HepG2 (cell line): ENCODE data around the gene KIF5B. TPM values are rescaled to one million over a fixed set of nuclear protein-coding genes. Genes with fewer than 3 reads are reported as not detected.
A peak's percentile ranks its signal among the peaks of the same experiment; 100 is the strongest.

Experiments
- ATAC-seq: fragments of 200-7000 bp; cut with Tn5 transposase; 3 replicates; pipeline ENCODE4 v1.9.1; 2020; ENCODE audit warnings: mild to moderate bottlenecking, moderate library complexity
- Bru-seq: library from RNA; stranded (reverse); fragments of 400-500 nt; gene quantifications from one replicate; lab custom pipeline; 2021; lab: Mats Ljungman, UMichigan
- BruChase-seq, 2 experiments: library from RNA; stranded (reverse); fragments of 400-500 nt; gene quantifications; one replicate each; lab custom pipeline; 2021; lab: Mats Ljungman, UMichigan
- BruUV-seq: library from RNA; stranded (reverse); fragments of 400-500 nt; replicated peaks from 2 replicates; lab custom pipeline; 2021; lab: Mats Ljungman, UMichigan
- CTCF ChIA-PET: fragments of 300-600 bp; formaldehyde crosslinking; extraction: SDS; loops from one replicate; lab custom pipeline; 2021; ENCODE audit warnings: low total read pairs, inconsistent platforms, low intra/inter-chr PET ratio; lab: Yijun Ruan, JAX
- POLR2A ChIA-PET: fragments of 350-600 bp; sonication (Branson Sonifier 250); formaldehyde crosslinking; loops from one replicate; lab custom pipeline; 2020; ENCODE audit warnings: antibody characterized with exemption, inconsistent platforms; lab: Yijun Ruan, JAX
- DNase-seq: peaks from one replicate; pipeline ENCODE4 v3.0.0-alpha.2; 2015; ENCODE audit warnings: low spot score
- FAIRE-seq: peaks from 3 replicates; lab custom pipeline; 2011; peaks lifted over from hg19 to GRCh38; lab: Jason Lieb, UNC
- H2AFZ ChIP-seq: one replicate; pipeline ENCODE4 v1.6.1; 2011; ENCODE audit warnings: low read length, inconsistent platforms
- H3K27ac ChIP-seq: fragments of 300-600 bp; 3 replicates; pipeline ENCODE4 v1.8.0; 2011; ENCODE audit warnings: mixed run types, mild to moderate bottlenecking, mixed read lengths, low read length, inconsistent platforms; ENCODE audit not compliant: insufficient read depth; ENCODE audit errors: extremely low read length
- H3K27me3 ChIP-seq, 2 experiments: fragments of 200-600 bp in 1 of 2; 2 replicates in 1 of 2; 3 replicates in 1 of 2; pipeline versions ENCODE4 v1.6.0 to v1.8.0; 2011; ENCODE audit warnings: low read length in 2 of 2, mild to moderate bottlenecking in 2 of 2, moderate library complexity in 2 of 2, inconsistent platforms in 1 of 2; ENCODE audit not compliant: insufficient read depth in 2 of 2, control insufficient read depth in 1 of 2
- H3K36me3 ChIP-seq, 2 experiments: fragments of 200-600 bp in 1 of 2; replicated peaks in 1 of 2; 2 replicates in 1 of 2; 3 replicates in 1 of 2; pipeline versions ENCODE4 v1.5.1 to v1.8.0; 2011; ENCODE audit warnings: low read length in 2 of 2, inconsistent platforms in 1 of 2; ENCODE audit not compliant: insufficient read depth in 2 of 2, control insufficient read depth in 1 of 2
- H3K4me1 ChIP-seq: 2 replicates; pipeline ENCODE4 v1.5.1; 2012; ENCODE audit warnings: low read length, inconsistent platforms; ENCODE audit not compliant: insufficient read depth
- H3K4me2 ChIP-seq: 2 replicates; pipeline ENCODE4 v1.6.0; 2011; ENCODE audit warnings: low read depth, low read length, inconsistent platforms
- H3K4me3 ChIP-seq, 3 experiments: fragments of 200-600 bp in 1 of 3; sonication (generic), shearing (Covaris generic) in 1 of 3; replicated peaks in 1 of 3; 2 replicates each; pipeline ENCODE4 v1.5.1; 2011 to 2016; ENCODE audit warnings: low read length in 3 of 3, inconsistent platforms in 2 of 3, low read depth in 2 of 3, mild to moderate bottlenecking in 2 of 3, control low read depth in 1 of 3, mixed read lengths in 1 of 3; ENCODE audit not compliant: insufficient read depth in 1 of 3
- H3K79me2 ChIP-seq: one replicate; pipeline ENCODE4 v1.6.1; 2011; ENCODE audit warnings: low read length, inconsistent platforms; ENCODE audit not compliant: insufficient read depth
- H3K9ac ChIP-seq: 2 replicates; pipeline ENCODE4 v1.6.0; 2011; ENCODE audit warnings: mild to moderate bottlenecking, low read depth, low read length, inconsistent platforms; ENCODE audit not compliant: insufficient read depth
- H3K9me3 ChIP-seq: 2 replicates; pipeline ENCODE4 v1.5.1; 2012; ENCODE audit warnings: mild to moderate bottlenecking, low read length
- H4K20me1 ChIP-seq: 2 replicates; pipeline ENCODE4 v1.6.0; 2011; ENCODE audit warnings: inconsistent platforms, mild to moderate bottlenecking, low read length, moderate library complexity; ENCODE audit not compliant: insufficient read depth
- ARNT2 ChIP-seq: sonication (generic); formaldehyde crosslinking; IDR thresholded peaks from 2 replicates; pipeline ENCODE4 v1.8.0; 2022; ENCODE audit warnings: mild to moderate bottlenecking, low read depth, missing genetic modification reagents, moderate library complexity
- CEBPG ChIP-seq: IDR thresholded peaks from 2 replicates; pipeline ENCODE4 v1.6.1; 2016
- FOXC1 ChIP-seq: sonication (generic); formaldehyde crosslinking; IDR thresholded peaks from 2 replicates; pipeline ENCODE4 v1.8.0; 2022; ENCODE audit warnings: mild to moderate bottlenecking, missing genetic modification reagents, borderline replicate concordance
- POLR2AphosphoS5 ChIP-seq: IDR thresholded peaks from 2 replicates; pipeline ENCODE4 v1.6.1; 2012; ENCODE audit warnings: low read depth, low read length
- THAP7 ChIP-seq: sonication (generic); formaldehyde crosslinking; IDR thresholded peaks from 2 replicates; pipeline ENCODE4 v1.8.1; 2023; ENCODE audit warnings: mild to moderate bottlenecking, missing genetic modification reagents
- TP53 ChIP-seq: sonication (generic); formaldehyde crosslinking; conservative IDR thresholded peaks from 2 replicates; pipeline ENCODE4 v1.4.0; 2020; ENCODE audit warnings: missing genetic modification reagents
- ZNF747 ChIP-seq: sonication (generic); formaldehyde crosslinking; IDR thresholded peaks from 2 replicates; pipeline ENCODE4 v1.8.1; 2023; ENCODE audit warnings: missing genetic modification reagents, mild to moderate bottlenecking, borderline replicate concordance
- WGBS: methylation state at CpG from one replicate; pipeline ENCODE4 v1.1.6; 2017; ENCODE audit warnings: low lambda C conversion rate; 5-methylcytosine and 5-hydroxymethylcytosine counted together
- in situ Hi-C: cut with HindIII; loops from 2 replicates; pipeline ENCODE4 v1.10.0; 2017; ENCODE audit warnings: low pct_unique_long_range_greater_than_20kb; ENCODE audit not compliant: extremely low pct_ligation_motif_present
- intact Hi-C: fragments of 100-400 bp; cut with micrococcal nuclease; formaldehyde crosslinking; loops from one replicate; pipeline ENCODE4 v1.10.0; 2022; ENCODE audit not compliant: unreplicated experiment
- long read RNA-seq, 2 experiments: library from RNA in 1 of 2; library from polyadenylated mRNA in 1 of 2; stranded (forward) in 1 of 2; unstranded in 1 of 2; transcript quantifications; one replicate each; pipeline ENCODE4 v2.0.0, GENCODE V29; 2019 to 2022
- polyA minus RNA-seq, 3 experiments: library from RNA; depleted of rRNA, polyadenylated mRNA; stranded (reverse); fragments of >200 nt; gene quantifications; 2 replicates each; pipeline ENCODE4 v1.2.3, GENCODE V29; 2011; ENCODE audit warnings: low replicate concordance in 1 of 3
- polyA plus RNA-seq, 8 experiments: library from polyadenylated mRNA; depleted of rRNA in 3 of 8; stranded (reverse) in 7 of 8; unstranded in 1 of 8; fragments of >200 nt; fragmentation: Illumina TruSeq in 4 of 8; extraction: Trizol in 4 of 8; gene quantifications; 2 replicates each; pipeline versions ENCODE4 v1.2.1 to v1.2.3, GENCODE V29; 2011 to 2016; ENCODE audit warnings: low read depth in 4 of 8, missing spikeins in 1 of 8, mixed read lengths in 1 of 8; ENCODE audit not compliant: insufficient read depth in 1 of 8
- total RNA-seq, 5 experiments: library from RNA; depleted of rRNA; stranded (reverse); fragments of >200 nt; fragmentation: Illumina TruSeq; extraction: Trizol; gene quantifications; 2 replicates each; pipeline ENCODE4 v1.2.3, GENCODE V29; 2016; ENCODE audit warnings: low read depth in 1 of 5
- TF ChIP-seq, protein P1 (sequence below): sonication (generic); formaldehyde crosslinking; IDR thresholded peaks from 2 replicates; pipeline ENCODE4 v1.4.0; 2020; ENCODE audit warnings: missing genetic modification reagents

KIF5B gene
- total RNA-seq (2016; rRNA removed; fragmentation: Illumina TruSeq; extraction: Trizol): 133 and 183 TPM in 2 replicates
- 11.5 and 13.3 TPM in 2 replicates for total RNA-seq (2016; cell fraction: cytosol; rRNA removed; fragmentation: Illumina TruSeq; extraction: Trizol; ENCODE audit: low read depth)
- 132 and 189 TPM in 2 replicates for total RNA-seq (2016; cell fraction: insoluble cytoplasmic fraction; rRNA removed; fragmentation: Illumina TruSeq; extraction: Trizol)
- total RNA-seq (2016; cell fraction: membrane; rRNA removed; fragmentation: Illumina TruSeq; extraction: Trizol): 48.9 and 50.9 TPM in 2 replicates
- total RNA-seq (2016; cell fraction: nucleus; rRNA removed; fragmentation: Illumina TruSeq; extraction: Trizol): 95.3 and 101 TPM in 2 replicates
- polyA plus RNA-seq (2011; rRNA removed): 24.2 and 34.3 TPM in 2 replicates
- 14.2 and 19.7 TPM in 2 replicates for polyA plus RNA-seq (2011; cell fraction: cytosol; rRNA removed)
- 12.9 and 14.3 TPM in 2 replicates for polyA plus RNA-seq (2011; cell fraction: nucleus; rRNA removed)
- 54.5 and 69.7 TPM in 2 replicates for polyA plus RNA-seq (2012)
- 2.3 and 2.6 TPM in 2 replicates for polyA plus RNA-seq (2016; cell fraction: cytosol; fragmentation: Illumina TruSeq; extraction: Trizol; ENCODE audit: low read depth)
- 124 and 134 TPM in 2 replicates for polyA plus RNA-seq (2016; cell fraction: insoluble cytoplasmic fraction; fragmentation: Illumina TruSeq; extraction: Trizol; ENCODE audit: low read depth)
- 13.6 and 14.9 TPM in 2 replicates for polyA plus RNA-seq (2016; cell fraction: membrane; fragmentation: Illumina TruSeq; extraction: Trizol; ENCODE audit: low read depth)
- 84.5 and 87.7 TPM in 2 replicates for polyA plus RNA-seq (2016; cell fraction: nucleus; fragmentation: Illumina TruSeq; extraction: Trizol; ENCODE audit: insufficient read depth, low read depth)
- 16.9 and 19.8 TPM in 2 replicates for polyA minus RNA-seq (2011; rRNA and poly(A)+ RNA removed; ENCODE audit: low replicate concordance)
- 67.3 and 71.1 TPM in 2 replicates for polyA minus RNA-seq (2011; cell fraction: cytosol; rRNA and poly(A)+ RNA removed)
- polyA minus RNA-seq (2011; cell fraction: nucleus; rRNA and poly(A)+ RNA removed): 84.4 and 86.4 TPM in 2 replicates
- percentile 98 among the genes with signal in this experiment for Bru-seq, nascent RNA
- percentile 99 among the genes with signal in this experiment for BruChase-seq, experiment 1, labeled RNA remaining after a 6-hour chase
- BruChase-seq, experiment 2, labeled RNA remaining after a 2-hour chase: percentile 98 among the genes with signal in this experiment
- long read RNA-seq, experiment 1, partial matches to known transcripts: 98 of 107 reads
- long read RNA-seq, experiment 1, other reads (novel, unspliced or antisense): 9 of 107 reads
- long read RNA-seq, experiment 2, full-length matches to known transcripts: 7 of 157 reads
- long read RNA-seq, experiment 2, partial matches to known transcripts: 6 of 157 reads
- long read RNA-seq, experiment 2, other reads (novel, unspliced or antisense): 144 of 157 reads

GRCh38 chr10:32056136-32057035, at the start of gene KIF5B:
Gene KIF5B, minus strand, starts transcription at chr10:32056425. Its CDS starts 452 bp downstream, at chr10:32055973.
- POLR2A ChIA-PET: interaction anchor here (0.8 to 1.5 kb wide), 3 partner anchors 48 to 133 kb away, joined by 3 to 5 read pairs (median 5); no protein-coding TSS in a partner anchor
- 17% methylated on average over 9 of the region's 63 CpGs for WGBS
- ATAC-seq: peak; percentile 88
- peak within 1 kb of the TSS; percentile 96 to 99 (median 97) for H3K4me3 ChIP-seq
- H3K9me3 ChIP-seq: no peaks in the 10 kb centered on the region
- no peaks in the 10 kb centered on the region; a peak in 1 of 5 replicates for H3K27me3 ChIP-seq
- CTCF ChIA-PET: no interaction called here
- peaks cover 69% of the 10 kb centered on the region for H3K4me1 ChIP-seq
- H3K79me2 ChIP-seq: peaks cover 54% of the 10 kb centered on the region
- peak within 1 kb of the TSS; percentile 81 for H3K4me2 ChIP-seq
- peaks cover 41% of the 10 kb centered on the region for H4K20me1 ChIP-seq
- H3K36me3 ChIP-seq: 0 out of 5 replicates have a peak, but pooled peaks cover 0 to 3% of the 10 kb centered on the region in 2 experiments
- no peak within 1 kb of the TSS for H2AFZ ChIP-seq
- FAIRE-seq: no peak
- peak within 1 kb of the TSS; percentile 93 for H3K9ac ChIP-seq
- DNase-seq: peak; percentile 74
- BruUV-seq: no TSS peak
- intact Hi-C loops (loop anchor here (1.0 to 10.0 kb wide), 4 partner anchors 49 to 150 kb away; no protein-coding TSS in a partner anchor), in situ Hi-C loops (loop anchor here (5.0 kb wide), 1 partner anchor 66 kb away; no protein-coding TSS in a partner anchor)
- H3K27ac ChIP-seq: peak within 1 kb of the TSS; percentile 91
- peak; percentile 57 for TF ChIP-seq ZNF747 (CRISPR knock-in tag)
- TF ChIP-seq TP53 (CRISPR knock-in tag): no peak
- peak; percentile 58; the same call in 1 of the 2 replicates for TF ChIP-seq FOXC1
- TF ChIP-seq THAP7 (CRISPR knock-in tag): no peak
- TF ChIP-seq, protein P1, sequence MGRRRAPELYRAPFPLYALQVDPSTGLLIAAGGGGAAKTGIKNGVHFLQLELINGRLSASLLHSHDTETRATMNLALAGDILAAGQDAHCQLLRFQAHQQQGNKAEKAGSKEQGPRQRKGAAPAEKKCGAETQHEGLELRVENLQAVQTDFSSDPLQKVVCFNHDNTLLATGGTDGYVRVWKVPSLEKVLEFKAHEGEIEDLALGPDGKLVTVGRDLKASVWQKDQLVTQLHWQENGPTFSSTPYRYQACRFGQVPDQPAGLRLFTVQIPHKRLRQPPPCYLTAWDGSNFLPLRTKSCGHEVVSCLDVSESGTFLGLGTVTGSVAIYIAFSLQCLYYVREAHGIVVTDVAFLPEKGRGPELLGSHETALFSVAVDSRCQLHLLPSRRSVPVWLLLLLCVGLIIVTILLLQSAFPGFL (CRISPR knock-in tag): no peak
- TF ChIP-seq CEBPG (CRISPR knock-in tag): no peak
- TF ChIP-seq POLR2AphosphoS5: peak; percentile 95
- TF ChIP-seq ARNT2 (CRISPR knock-in tag): peak; percentile 70; the same call in 1 of the 2 replicates
